A549 (cell line): Measurements from ENCODE around the gene RIMBP2.

Source experiments
- ESRRA ChIP-seq: fragments of 150-350 bp; IDR thresholded peaks from 2 replicates; pipeline ENCODE4 v1.6.1; 2014; ENCODE audit warnings: mild to moderate bottlenecking, low read length, borderline replicate concordance
- FOSB ChIP-seq: fragments of 250-450 bp; sonication (Bioruptor Pico); IDR thresholded peaks from 2 replicates; pipeline ENCODE4 v1.5.0; 2020; ENCODE audit warnings: mild to moderate bottlenecking, moderate library complexity
- JUN ChIP-seq, 2 experiments: fragments of >200 bp; sonication (Bioruptor Twin); formaldehyde crosslinking; IDR thresholded peaks; 2 replicates in 1 of 2; 3 replicates in 1 of 2; pipeline ENCODE4 v1.6.1; 2016 to 2017
- MAZ ChIP-seq: fragments of 150-350 bp; IDR thresholded peaks from 2 replicates; pipeline ENCODE4 v1.6.1; 2014; ENCODE audit warnings: antibody characterized with exemption, low read depth, low read length, borderline replicate concordance
- MYC ChIP-seq: IDR thresholded peaks from 2 replicates; pipeline ENCODE4 v1.6.1; 2012; ENCODE audit warnings: mild to moderate bottlenecking, inconsistent platforms, low read length, improper control_type of control experiment, borderline replicate concordance
- NR3C1 ChIP-seq: fragments of >200 bp; sonication (Bioruptor Twin); formaldehyde crosslinking; IDR thresholded peaks from 3 replicates; pipeline ENCODE4 v1.6.1; 2017
- POLR2A ChIP-seq: IDR thresholded peaks from 2 replicates; pipeline ENCODE4 v1.6.1; 2012; ENCODE audit warnings: mild to moderate bottlenecking, low read length
- RAD21 ChIP-seq, 2 experiments: fragments of >200 bp in 1 of 2; sonication (Bioruptor Twin) in 1 of 2; formaldehyde crosslinking in 1 of 2; IDR thresholded peaks in 1 of 2; conservative IDR thresholded peaks in 1 of 2; 2 replicates in 1 of 2; 3 replicates in 1 of 2; pipeline ENCODE4 v1.6.1; 2012 to 2018; ENCODE audit warnings: inconsistent platforms in 1 of 2
- RARB ChIP-seq: fragments of 250-450 bp; sonication (Bioruptor Pico); IDR thresholded peaks from 2 replicates; pipeline ENCODE4 v1.8.0; 2021; ENCODE audit warnings: mild to moderate bottlenecking, moderate library complexity
- RNF2 ChIP-seq: fragments of 200-600 bp; sonication (generic); IDR thresholded peaks from 2 replicates; pipeline ENCODE4 v1.6.1; 2016; ENCODE audit warnings: low read depth, mild to moderate bottlenecking, antibody characterized with exemption, moderate library complexity, borderline replicate concordance
- TF ChIP-seq, protein P1 (sequence below): fragments of >200 bp; sonication (Bioruptor Twin); formaldehyde crosslinking; IDR thresholded peaks from 3 replicates; pipeline ENCODE4 v1.5.1; 2016
- TF ChIP-seq, protein P2 (sequence below): IDR thresholded peaks from 2 replicates; pipeline ENCODE4 v1.6.1; 2012
- TF ChIP-seq, protein P3 (sequence below): fragments of 450-650 bp; IDR thresholded peaks from 2 replicates; pipeline ENCODE4 v1.6.1; 2014; ENCODE audit warnings: antibody characterized with exemption
- TF ChIP-seq, protein P4 (sequence below): fragments of 150-350 bp; IDR thresholded peaks from 2 replicates; pipeline ENCODE4 v1.6.1; 2014; ENCODE audit warnings: low read depth, mild to moderate bottlenecking, low read length

DNA sequence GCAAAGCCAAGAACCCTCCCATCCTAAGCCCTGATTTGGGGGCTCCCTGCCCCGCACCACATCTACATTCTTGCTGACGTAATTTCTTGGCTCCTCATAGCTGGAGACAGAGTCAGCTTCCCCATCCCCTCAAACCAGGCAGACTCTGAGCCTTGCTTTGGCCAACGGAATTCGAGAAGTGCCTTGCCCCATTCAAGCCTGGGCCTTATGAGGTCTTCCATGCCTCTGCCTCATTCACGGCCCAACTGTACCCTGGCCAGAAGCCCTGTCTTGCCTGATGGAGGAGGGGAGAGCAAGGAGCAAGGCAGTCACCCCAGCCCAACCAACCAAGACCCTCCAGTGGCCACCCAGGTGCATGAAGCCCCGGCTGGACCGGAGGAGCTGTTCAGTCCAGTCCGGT lies 214.3 kb downstream of the RIMBP2 start:
- TF ChIP-seq, protein P1, sequence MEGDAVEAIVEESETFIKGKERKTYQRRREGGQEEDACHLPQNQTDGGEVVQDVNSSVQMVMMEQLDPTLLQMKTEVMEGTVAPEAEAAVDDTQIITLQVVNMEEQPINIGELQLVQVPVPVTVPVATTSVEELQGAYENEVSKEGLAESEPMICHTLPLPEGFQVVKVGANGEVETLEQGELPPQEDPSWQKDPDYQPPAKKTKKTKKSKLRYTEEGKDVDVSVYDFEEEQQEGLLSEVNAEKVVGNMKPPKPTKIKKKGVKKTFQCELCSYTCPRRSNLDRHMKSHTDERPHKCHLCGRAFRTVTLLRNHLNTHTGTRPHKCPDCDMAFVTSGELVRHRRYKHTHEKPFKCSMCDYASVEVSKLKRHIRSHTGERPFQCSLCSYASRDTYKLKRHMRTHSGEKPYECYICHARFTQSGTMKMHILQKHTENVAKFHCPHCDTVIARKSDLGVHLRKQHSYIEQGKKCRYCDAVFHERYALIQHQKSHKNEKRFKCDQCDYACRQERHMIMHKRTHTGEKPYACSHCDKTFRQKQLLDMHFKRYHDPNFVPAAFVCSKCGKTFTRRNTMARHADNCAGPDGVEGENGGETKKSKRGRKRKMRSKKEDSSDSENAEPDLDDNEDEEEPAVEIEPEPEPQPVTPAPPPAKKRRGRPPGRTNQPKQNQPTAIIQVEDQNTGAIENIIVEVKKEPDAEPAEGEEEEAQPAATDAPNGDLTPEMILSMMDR, result no peak
- TF ChIP-seq MAZ (no peak), JUN (IDR thresholded peaks at IDR 0.05) (no peak), NR3C1 (no peak), POLR2A (no peak), RAD21 (conservative IDR thresholded peaks at IDR 0.05 in 1 of 2, IDR thresholded peaks at IDR 0.05 in 1 of 2) (no peak), RNF2 (no peak), FOSB (CRISPR knock-in tag) (no peak), ESRRA (no peak), MYC (no peak), RARB (CRISPR knock-in tag) (no peak)
- TF ChIP-seq, protein P2, sequence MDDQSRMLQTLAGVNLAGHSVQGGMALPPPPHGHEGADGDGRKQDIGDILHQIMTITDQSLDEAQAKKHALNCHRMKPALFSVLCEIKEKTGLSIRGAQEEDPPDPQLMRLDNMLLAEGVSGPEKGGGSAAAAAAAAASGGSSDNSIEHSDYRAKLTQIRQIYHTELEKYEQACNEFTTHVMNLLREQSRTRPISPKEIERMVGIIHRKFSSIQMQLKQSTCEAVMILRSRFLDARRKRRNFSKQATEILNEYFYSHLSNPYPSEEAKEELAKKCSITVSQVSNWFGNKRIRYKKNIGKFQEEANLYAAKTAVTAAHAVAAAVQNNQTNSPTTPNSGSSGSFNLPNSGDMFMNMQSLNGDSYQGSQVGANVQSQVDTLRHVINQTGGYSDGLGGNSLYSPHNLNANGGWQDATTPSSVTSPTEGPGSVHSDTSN, result no peak
- TF ChIP-seq, protein P3, sequence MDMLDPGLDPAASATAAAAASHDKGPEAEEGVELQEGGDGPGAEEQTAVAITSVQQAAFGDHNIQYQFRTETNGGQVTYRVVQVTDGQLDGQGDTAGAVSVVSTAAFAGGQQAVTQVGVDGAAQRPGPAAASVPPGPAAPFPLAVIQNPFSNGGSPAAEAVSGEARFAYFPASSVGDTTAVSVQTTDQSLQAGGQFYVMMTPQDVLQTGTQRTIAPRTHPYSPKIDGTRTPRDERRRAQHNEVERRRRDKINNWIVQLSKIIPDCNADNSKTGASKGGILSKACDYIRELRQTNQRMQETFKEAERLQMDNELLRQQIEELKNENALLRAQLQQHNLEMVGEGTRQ, result no peak
- TF ChIP-seq, protein P4, sequence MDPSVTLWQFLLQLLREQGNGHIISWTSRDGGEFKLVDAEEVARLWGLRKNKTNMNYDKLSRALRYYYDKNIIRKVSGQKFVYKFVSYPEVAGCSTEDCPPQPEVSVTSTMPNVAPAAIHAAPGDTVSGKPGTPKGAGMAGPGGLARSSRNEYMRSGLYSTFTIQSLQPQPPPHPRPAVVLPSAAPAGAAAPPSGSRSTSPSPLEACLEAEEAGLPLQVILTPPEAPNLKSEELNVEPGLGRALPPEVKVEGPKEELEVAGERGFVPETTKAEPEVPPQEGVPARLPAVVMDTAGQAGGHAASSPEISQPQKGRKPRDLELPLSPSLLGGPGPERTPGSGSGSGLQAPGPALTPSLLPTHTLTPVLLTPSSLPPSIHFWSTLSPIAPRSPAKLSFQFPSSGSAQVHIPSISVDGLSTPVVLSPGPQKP, result no peak
